ENCODE results near the gene STARD7.

Gene STARD7

GRCh38 chr2:96156926-96157648 is 51.5 kb downstream of the STARD7 start:
- no peaks in the 10 kb centered on the region for H3K27me3 ChIP-seq (replicated peaks; ENCODE audit: control insufficient read depth, insufficient read depth, low read length, poor library complexity, severe bottlenecking)
- peak overlapping the region; percentile 7 for H3K4me3 ChIP-seq (ENCODE audit: insufficient read depth, low read depth, low read length, poor library complexity, severe bottlenecking)
- no peaks in the 10 kb centered on the region for H3K36me3 ChIP-seq (ENCODE audit: control insufficient read depth, insufficient read depth, low read length)
- peak overlapping the region; percentile 7 for H3K27ac ChIP-seq (ENCODE audit: insufficient read depth, low read length, poor library complexity, severe bottlenecking)
- DNase-seq: no peak
- H3K4me1 ChIP-seq (ENCODE audit: control insufficient read depth, insufficient read depth, low read length, poor library complexity, severe bottlenecking): peaks cover 28% of the 10 kb centered on the region
- no peaks in the 10 kb centered on the region for H3K9me3 ChIP-seq (ENCODE audit: control insufficient read depth, low read length)

GRCh38 chr2:96156011-96156820 is 52.4 kb downstream of the STARD7 start:
- no peaks in the 10 kb centered on the region for H3K36me3 ChIP-seq (ENCODE audit: control insufficient read depth, insufficient read depth, low read length)
- H3K27me3 ChIP-seq (replicated peaks; ENCODE audit: control insufficient read depth, insufficient read depth, low read length, poor library complexity, severe bottlenecking): no peaks in the 10 kb centered on the region
- no peaks in the 10 kb centered on the region for H3K9me3 ChIP-seq (ENCODE audit: control insufficient read depth, low read length)
- no peak for DNase-seq
- H3K27ac ChIP-seq (ENCODE audit: insufficient read depth, low read length, poor library complexity, severe bottlenecking): peak overlapping the region; percentile 7
- peaks cover 32% of the 10 kb centered on the region for H3K4me1 ChIP-seq (ENCODE audit: control insufficient read depth, insufficient read depth, low read length, poor library complexity, severe bottlenecking)
- no peak overlapping the region for H3K4me3 ChIP-seq (ENCODE audit: insufficient read depth, low read depth, low read length, poor library complexity, severe bottlenecking)

- Histone ChIP-seq H3K9me3 (ENCODE audit: control insufficient read depth, low read length) (no peaks in the 10 kb centered on the region), H3K27ac (ENCODE audit: insufficient read depth, low read length, poor library complexity, severe bottlenecking) (no peak overlapping the region), H3K4me3 (ENCODE audit: insufficient read depth, low read depth, low read length, poor library complexity, severe bottlenecking) (no peak overlapping the region), H3K36me3 (ENCODE audit: control insufficient read depth, insufficient read depth, low read length) (no peaks in the 10 kb centered on the region), H3K27me3 (replicated peaks; ENCODE audit: control insufficient read depth, insufficient read depth, low read length, poor library complexity, severe bottlenecking) (no peaks in the 10 kb centered on the region), H3K4me1 (ENCODE audit: control insufficient read depth, insufficient read depth, low read length, poor library complexity, severe bottlenecking) (peaks cover 34% of the 10 kb centered on the region)
- DNase-seq: no peak
These were observed 53.9 kb downstream of the STARD7 start for GRCh38 chr2:96154506-96155380.

GRCh38 chr2:96153991-96154431 is 54.6 kb downstream of the STARD7 start:
- DNase-seq: no peak
- no peaks in the 10 kb centered on the region for H3K9me3 ChIP-seq (ENCODE audit: control insufficient read depth, low read length)
- H3K27me3 ChIP-seq (replicated peaks; ENCODE audit: control insufficient read depth, insufficient read depth, low read length, poor library complexity, severe bottlenecking): no peaks in the 10 kb centered on the region
- H3K4me3 ChIP-seq (ENCODE audit: insufficient read depth, low read depth, low read length, poor library complexity, severe bottlenecking): no peak overlapping the region
- H3K36me3 ChIP-seq (ENCODE audit: control insufficient read depth, insufficient read depth, low read length): no peaks in the 10 kb centered on the region
- H3K4me1 ChIP-seq (ENCODE audit: control insufficient read depth, insufficient read depth, low read length, poor library complexity, severe bottlenecking): peaks cover 31% of the 10 kb centered on the region
- no peak overlapping the region for H3K27ac ChIP-seq (ENCODE audit: insufficient read depth, low read length, poor library complexity, severe bottlenecking)

GRCh38 chr2:96153291-96153713 is 55.3 kb downstream of the STARD7 start:
- Histone ChIP-seq H3K4me3 (ENCODE audit: insufficient read depth, low read depth, low read length, poor library complexity, severe bottlenecking) (no peak overlapping the region), H3K27ac (ENCODE audit: insufficient read depth, low read length, poor library complexity, severe bottlenecking) (no peak overlapping the region), H3K4me1 (ENCODE audit: control insufficient read depth, insufficient read depth, low read length, poor library complexity, severe bottlenecking) (peaks cover 30% of the 10 kb centered on the region), H3K27me3 (replicated peaks; ENCODE audit: control insufficient read depth, insufficient read depth, low read length, poor library complexity, severe bottlenecking) (no peaks in the 10 kb centered on the region), H3K9me3 (ENCODE audit: control insufficient read depth, low read length) (no peaks in the 10 kb centered on the region), H3K36me3 (ENCODE audit: control insufficient read depth, insufficient read depth, low read length) (no peaks in the 10 kb centered on the region)
- no peak for DNase-seq

- Histone ChIP-seq H3K27ac (ENCODE audit: insufficient read depth, low read length, poor library complexity, severe bottlenecking) (no peak overlapping the region), H3K4me1 (ENCODE audit: control insufficient read depth, insufficient read depth, low read length, poor library complexity, severe bottlenecking) (peaks cover 30% of the 10 kb centered on the region), H3K36me3 (ENCODE audit: control insufficient read depth, insufficient read depth, low read length) (no peaks in the 10 kb centered on the region), H3K27me3 (replicated peaks; ENCODE audit: control insufficient read depth, insufficient read depth, low read length, poor library complexity, severe bottlenecking) (no peaks in the 10 kb centered on the region), H3K4me3 (ENCODE audit: insufficient read depth, low read depth, low read length, poor library complexity, severe bottlenecking) (no peak overlapping the region), H3K9me3 (ENCODE audit: control insufficient read depth, low read length) (no peaks in the 10 kb centered on the region)
- no peak for DNase-seq
These were observed 56.1 kb downstream of the STARD7 start for GRCh38 chr2:96152304-96153161.

GRCh38 chr2:96151595-96152303 is 56.9 kb downstream of the STARD7 start:
- no peak for DNase-seq
- Histone ChIP-seq H3K36me3 (ENCODE audit: control insufficient read depth, insufficient read depth, low read length) (no peaks in the 10 kb centered on the region), H3K4me1 (ENCODE audit: control insufficient read depth, insufficient read depth, low read length, poor library complexity, severe bottlenecking) (peaks cover 33% of the 10 kb centered on the region), H3K4me3 (ENCODE audit: insufficient read depth, low read depth, low read length, poor library complexity, severe bottlenecking) (no peak overlapping the region), H3K27ac (ENCODE audit: insufficient read depth, low read length, poor library complexity, severe bottlenecking) (no peak overlapping the region), H3K27me3 (replicated peaks; ENCODE audit: control insufficient read depth, insufficient read depth, low read length, poor library complexity, severe bottlenecking) (no peaks in the 10 kb centered on the region), H3K9me3 (ENCODE audit: control insufficient read depth, low read length) (no peaks in the 10 kb centered on the region)

- H3K9me3 ChIP-seq (ENCODE audit: control insufficient read depth, low read length): no peaks in the 10 kb centered on the region
- H3K27ac ChIP-seq (ENCODE audit: insufficient read depth, low read length, poor library complexity, severe bottlenecking): no peak overlapping the region
These were observed 57.6 kb downstream of the STARD7 start for GRCh38 chr2:96150791-96151594.

More at GRCh38 chr2:96150791-96151594, 57.6 kb downstream of the STARD7 start:
- no peaks in the 10 kb centered on the region for H3K27me3 ChIP-seq (replicated peaks; ENCODE audit: control insufficient read depth, insufficient read depth, low read length, poor library complexity, severe bottlenecking)
- no peak overlapping the region for H3K4me3 ChIP-seq (ENCODE audit: insufficient read depth, low read depth, low read length, poor library complexity, severe bottlenecking)
- no peaks in the 10 kb centered on the region for H3K36me3 ChIP-seq (ENCODE audit: control insufficient read depth, insufficient read depth, low read length)
- no peak for DNase-seq
- peaks cover 39% of the 10 kb centered on the region for H3K4me1 ChIP-seq (ENCODE audit: control insufficient read depth, insufficient read depth, low read length, poor library complexity, severe bottlenecking)
